SK-N-SH treated with all-trans-retinoic acid at 6 μM for 48 hours (cell line): Measurements from ENCODE around the gene NTNG1.

Experiments
- CSDC2 ChIP-seq: fragments of 250-450 bp; sonication (Bioruptor Pico); IDR thresholded peaks from 2 replicates; pipeline ENCODE4 v1.5.0; 2020; ENCODE audit warnings: mild to moderate bottlenecking, moderate library complexity
- RARB ChIP-seq: fragments of 250-450 bp; sonication (Bioruptor Pico); IDR thresholded peaks from 2 replicates; pipeline ENCODE4 v1.8.0; 2021; ENCODE audit warnings: mild to moderate bottlenecking, moderate library complexity
- ZNF70 ChIP-seq: fragments of 450-650 bp; formaldehyde crosslinking; IDR thresholded peaks from 2 replicates; pipeline ENCODE4 v1.5.0; 2020; ENCODE audit warnings: mild to moderate bottlenecking, moderate library complexity
- ZNF8 ChIP-seq: fragments of 450-650 bp; formaldehyde crosslinking; IDR thresholded peaks from 2 replicates; pipeline ENCODE4 v1.5.0; 2020; ENCODE audit warnings: mild to moderate bottlenecking, moderate library complexity
- TF ChIP-seq, protein P1 (sequence below): fragments of 250-450 bp; sonication (Bioruptor Pico); IDR thresholded peaks from 2 replicates; pipeline ENCODE4 v1.5.1; 2020; ENCODE audit warnings: low read depth, mild to moderate bottlenecking, moderate library complexity
- TF ChIP-seq, protein P2 (sequence below): fragments of 250-450 bp; sonication (Bioruptor Pico); IDR thresholded peaks from 2 replicates; pipeline ENCODE4 v1.8.0; 2020; ENCODE audit warnings: mild to moderate bottlenecking, moderate library complexity, borderline replicate concordance

DNA sequence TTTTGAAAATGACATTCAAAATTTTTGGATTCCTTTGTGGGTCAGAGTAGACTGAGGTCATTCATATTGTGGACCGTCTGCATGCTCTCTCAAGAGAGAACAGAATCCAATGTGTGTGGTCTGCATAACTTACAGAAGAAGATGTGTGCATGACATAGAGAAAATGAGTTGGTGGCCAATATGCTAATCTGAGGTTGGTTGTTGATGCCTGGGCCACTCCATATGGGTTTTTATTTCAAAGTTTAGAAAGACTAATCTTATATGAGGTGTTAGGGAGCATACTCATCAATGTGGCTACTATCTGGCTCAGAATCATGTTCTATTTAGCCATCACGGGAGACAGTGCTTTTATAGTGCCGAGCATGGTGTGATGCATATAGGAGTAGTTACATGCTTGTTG is 18.2 kb downstream of the NTNG1 start:
- TF ChIP-seq, protein P1, sequence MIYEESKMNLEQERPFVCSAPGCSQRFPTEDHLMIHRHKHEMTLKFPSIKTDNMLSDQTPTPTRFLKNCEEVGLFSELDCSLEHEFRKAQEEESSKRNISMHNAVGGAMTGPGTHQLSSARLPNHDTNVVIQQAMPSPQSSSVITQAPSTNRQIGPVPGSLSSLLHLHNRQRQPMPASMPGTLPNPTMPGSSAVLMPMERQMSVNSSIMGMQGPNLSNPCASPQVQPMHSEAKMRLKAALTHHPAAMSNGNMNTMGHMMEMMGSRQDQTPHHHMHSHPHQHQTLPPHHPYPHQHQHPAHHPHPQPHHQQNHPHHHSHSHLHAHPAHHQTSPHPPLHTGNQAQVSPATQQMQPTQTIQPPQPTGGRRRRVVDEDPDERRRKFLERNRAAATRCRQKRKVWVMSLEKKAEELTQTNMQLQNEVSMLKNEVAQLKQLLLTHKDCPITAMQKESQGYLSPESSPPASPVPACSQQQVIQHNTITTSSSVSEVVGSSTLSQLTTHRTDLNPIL (CRISPR knock-in tag): no peak
- TF ChIP-seq, protein P2, sequence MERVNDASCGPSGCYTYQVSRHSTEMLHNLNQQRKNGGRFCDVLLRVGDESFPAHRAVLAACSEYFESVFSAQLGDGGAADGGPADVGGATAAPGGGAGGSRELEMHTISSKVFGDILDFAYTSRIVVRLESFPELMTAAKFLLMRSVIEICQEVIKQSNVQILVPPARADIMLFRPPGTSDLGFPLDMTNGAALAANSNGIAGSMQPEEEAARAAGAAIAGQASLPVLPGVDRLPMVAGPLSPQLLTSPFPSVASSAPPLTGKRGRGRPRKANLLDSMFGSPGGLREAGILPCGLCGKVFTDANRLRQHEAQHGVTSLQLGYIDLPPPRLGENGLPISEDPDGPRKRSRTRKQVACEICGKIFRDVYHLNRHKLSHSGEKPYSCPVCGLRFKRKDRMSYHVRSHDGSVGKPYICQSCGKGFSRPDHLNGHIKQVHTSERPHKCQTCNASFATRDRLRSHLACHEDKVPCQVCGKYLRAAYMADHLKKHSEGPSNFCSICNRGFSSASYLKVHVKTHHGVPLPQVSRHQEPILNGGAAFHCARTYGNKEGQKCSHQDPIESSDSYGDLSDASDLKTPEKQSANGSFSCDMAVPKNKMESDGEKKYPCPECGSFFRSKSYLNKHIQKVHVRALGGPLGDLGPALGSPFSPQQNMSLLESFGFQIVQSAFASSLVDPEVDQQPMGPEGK (CRISPR knock-in tag): no peak
- TF ChIP-seq ZNF70: no peak
- no peak for TF ChIP-seq ZNF8 (CRISPR knock-in tag)
- TF ChIP-seq RARB (CRISPR knock-in tag): no peak
- no peak for TF ChIP-seq CSDC2 (CRISPR knock-in tag)
